RWPE1 (cell line): ENCODE results near the gene SMARCD1.

Experiments
- CTCF ChIA-PET: fragments of 350-600 bp; sonication (Branson Sonifier 250); formaldehyde crosslinking; extraction: SDS; loops from one replicate; lab custom pipeline; 2021; lab: Yijun Ruan, JAX
- POLR2A ChIA-PET: fragments of 400-600 bp; formaldehyde crosslinking; extraction: SDS; loops from one replicate; lab custom pipeline; 2020; ENCODE audit warnings: antibody characterized with exemption; ENCODE audit not compliant: low non-redundant PET; lab: Yijun Ruan, JAX
- DNase-seq: peaks from one replicate; pipeline ENCODE4 v3.0.0; 2012; ENCODE audit warnings: low spot score
- H3K27ac ChIP-seq: fragments of 450-650 bp; 2 replicates; pipeline ENCODE4 v1.5.1; 2017
- TF ChIP-seq, protein P1 (sequence below): fragments of 450-650 bp; conservative IDR thresholded peaks from 2 replicates; pipeline ENCODE4 v1.5.1; 2017; ENCODE audit warnings: low read depth, mild to moderate bottlenecking

Gene SMARCD1

DNA sequence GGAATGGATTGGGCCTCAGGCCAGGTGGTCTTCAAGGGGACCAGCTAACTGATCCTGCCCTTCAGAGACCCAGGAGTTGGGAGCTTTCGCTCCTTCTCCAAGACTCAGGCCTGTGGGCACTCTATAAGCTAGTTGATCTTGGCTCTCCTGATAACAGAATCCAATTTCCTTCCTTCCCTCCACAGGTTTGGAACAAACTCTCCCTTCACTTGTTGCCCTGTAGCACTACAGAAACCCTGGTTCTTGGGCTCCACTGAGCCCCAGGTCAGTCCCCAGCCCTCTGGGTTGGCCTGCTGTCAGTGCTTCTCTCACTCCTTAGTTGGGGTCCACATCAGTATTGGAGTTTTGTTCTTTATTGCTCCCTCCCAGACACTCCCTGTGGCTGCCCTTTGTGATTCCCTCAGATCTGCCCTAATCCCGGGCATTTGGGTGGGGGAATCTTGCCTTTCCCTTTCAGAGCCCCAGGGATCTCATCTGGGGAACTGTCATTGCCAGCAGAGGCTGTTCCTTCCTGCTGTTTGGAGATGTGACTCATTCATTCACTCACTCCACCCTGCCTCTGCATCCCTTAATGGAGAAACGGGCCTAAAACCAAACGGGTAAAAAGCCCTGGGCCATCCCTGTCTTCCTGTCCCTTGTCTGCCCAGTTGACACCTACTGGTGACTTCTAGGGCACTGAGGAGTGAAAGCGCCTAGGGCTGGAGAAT is 14.3 kb downstream of the SMARCD1 start:
- H3K27ac ChIP-seq, result peak overlapping the region; percentile 70
- TF ChIP-seq, protein P1, sequence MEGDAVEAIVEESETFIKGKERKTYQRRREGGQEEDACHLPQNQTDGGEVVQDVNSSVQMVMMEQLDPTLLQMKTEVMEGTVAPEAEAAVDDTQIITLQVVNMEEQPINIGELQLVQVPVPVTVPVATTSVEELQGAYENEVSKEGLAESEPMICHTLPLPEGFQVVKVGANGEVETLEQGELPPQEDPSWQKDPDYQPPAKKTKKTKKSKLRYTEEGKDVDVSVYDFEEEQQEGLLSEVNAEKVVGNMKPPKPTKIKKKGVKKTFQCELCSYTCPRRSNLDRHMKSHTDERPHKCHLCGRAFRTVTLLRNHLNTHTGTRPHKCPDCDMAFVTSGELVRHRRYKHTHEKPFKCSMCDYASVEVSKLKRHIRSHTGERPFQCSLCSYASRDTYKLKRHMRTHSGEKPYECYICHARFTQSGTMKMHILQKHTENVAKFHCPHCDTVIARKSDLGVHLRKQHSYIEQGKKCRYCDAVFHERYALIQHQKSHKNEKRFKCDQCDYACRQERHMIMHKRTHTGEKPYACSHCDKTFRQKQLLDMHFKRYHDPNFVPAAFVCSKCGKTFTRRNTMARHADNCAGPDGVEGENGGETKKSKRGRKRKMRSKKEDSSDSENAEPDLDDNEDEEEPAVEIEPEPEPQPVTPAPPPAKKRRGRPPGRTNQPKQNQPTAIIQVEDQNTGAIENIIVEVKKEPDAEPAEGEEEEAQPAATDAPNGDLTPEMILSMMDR, result no peak
- DNase-seq, result no peak
- CTCF ChIA-PET, result interaction anchor here (5.0 kb wide), 1 partner anchor 12 kb away, joined by 27 read pairs; the partner anchor contains the start of gene COX14
- POLR2A ChIA-PET, result no interaction called here

DNA sequence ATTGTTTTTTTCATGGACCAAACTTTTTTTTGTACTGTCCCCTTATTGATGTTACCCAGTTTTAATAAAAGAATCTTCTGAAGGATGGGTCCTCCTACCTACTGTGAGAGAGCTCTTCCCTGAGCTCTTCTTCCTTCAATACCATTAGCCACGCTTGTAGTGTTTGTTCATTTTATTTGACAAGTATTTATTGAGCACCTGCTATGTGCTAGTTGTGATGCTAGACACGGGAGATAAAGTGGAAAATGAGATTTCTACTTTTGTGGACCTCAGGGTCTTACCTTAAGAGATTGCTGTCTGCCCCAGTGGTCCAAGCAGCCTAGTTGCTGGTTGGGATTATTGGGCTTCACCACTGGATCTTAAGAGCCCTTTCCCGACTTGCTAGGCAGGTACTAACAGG is 15.4 kb downstream of the SMARCD1 start:
- CTCF ChIA-PET, result interaction anchor here (5.0 kb wide), 1 partner anchor 11 kb away, joined by 27 read pairs; the partner anchor contains the start of gene COX14
- H3K27ac ChIP-seq, result peak overlapping the region; percentile 37; the same call in 1 of the 2 replicates
- POLR2A ChIA-PET, result no interaction called here
- TF ChIP-seq, protein P1, result no peak
- DNase-seq, result no peak

DNA sequence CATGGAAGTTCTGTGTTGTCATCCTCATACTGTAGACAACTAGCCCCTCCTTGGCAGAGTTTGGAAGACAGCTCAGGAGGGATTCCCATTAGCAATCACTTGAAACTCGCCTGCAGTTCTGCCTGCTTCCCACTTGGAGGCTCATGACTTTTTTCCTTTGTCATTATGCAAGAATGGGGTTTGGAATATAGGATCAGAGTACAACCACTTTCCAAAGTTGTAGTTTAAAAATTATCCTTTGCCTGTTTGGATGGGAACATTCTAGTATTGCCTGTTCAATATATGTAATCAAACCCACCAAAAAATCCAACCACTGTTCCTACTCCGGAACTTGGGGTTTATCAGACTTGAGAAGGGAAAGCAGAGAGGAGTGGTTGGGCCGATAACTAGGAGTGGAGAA is 16.5 kb downstream of the SMARCD1 start:
- POLR2A ChIA-PET, result no interaction called here
- TF ChIP-seq, protein P1, result peak; percentile 47
- peak; percentile 36 for DNase-seq
- CTCF ChIA-PET, result interaction anchor here (0.7 to 5.0 kb wide), 3 partner anchors 9 to 184 kb away, joined by 3 to 27 read pairs (median 4); partner anchors contain the start of genes CERS5 and COX14
- peak overlapping the region; percentile 37; the same call in 1 of the 2 replicates for H3K27ac ChIP-seq

DNA sequence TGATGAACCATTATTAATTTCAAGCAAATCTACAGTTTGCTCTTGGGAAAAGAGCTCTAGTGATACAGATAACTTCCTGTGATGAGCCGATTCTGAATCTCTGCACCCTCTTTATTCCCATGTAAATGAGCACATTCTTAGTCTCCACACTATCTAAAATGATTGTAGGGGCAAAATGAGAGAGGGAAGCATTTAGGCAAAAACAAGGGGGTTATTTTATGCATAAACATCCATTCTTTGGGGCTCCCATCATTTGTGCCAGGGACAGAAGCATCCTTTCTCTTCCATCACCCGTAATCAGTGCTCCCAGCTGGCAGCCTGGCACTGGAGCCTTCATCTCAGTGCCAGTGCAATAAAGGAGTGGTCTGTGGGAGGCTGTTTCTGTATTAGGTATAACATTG is 17.0 kb downstream of the SMARCD1 start:
- ChIA-PET POLR2A (no interaction called here), CTCF (interaction anchor here (0.6 to 5.0 kb wide), 4 partner anchors 9 to 783 kb away, joined by 3 to 27 read pairs (median 4); partner anchors contain the start of genes CERS5 and COX14)
- TF ChIP-seq, protein P1, result no peak
- H3K27ac ChIP-seq, result no peak overlapping the region
- no peak for DNase-seq

DNA sequence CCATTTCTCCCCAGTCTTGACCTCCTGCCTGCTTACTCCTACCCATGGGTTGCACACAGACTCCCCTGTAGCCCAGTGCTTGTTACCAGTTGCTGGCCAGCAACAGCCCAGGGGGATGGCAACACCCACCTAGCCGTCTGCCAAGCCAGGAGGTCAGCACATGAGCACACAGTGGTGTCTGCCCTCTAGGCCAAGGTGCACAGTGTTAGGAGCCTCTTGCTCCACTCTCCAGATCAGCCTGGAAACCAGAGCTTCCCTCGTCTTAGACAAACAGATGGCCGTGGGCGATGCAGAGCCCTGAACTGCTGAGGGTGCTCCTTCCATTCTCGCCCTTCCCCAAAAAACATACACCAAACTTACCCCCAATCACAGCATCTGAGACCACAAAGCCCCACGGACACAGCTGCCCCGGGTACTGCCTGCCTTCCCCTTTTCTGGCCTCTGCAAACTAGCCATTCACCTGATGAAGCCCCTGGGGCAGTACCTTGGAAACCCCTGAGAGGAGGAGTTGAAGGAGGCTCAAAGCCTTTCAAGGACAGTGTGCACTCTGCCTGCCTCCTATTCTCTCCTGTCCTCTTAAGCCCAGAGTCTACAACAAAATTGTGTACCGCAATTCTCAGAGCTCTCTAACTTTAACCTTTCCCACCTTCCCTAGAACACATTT is 17.6 kb downstream of the SMARCD1 start:
- no peak for DNase-seq
- TF ChIP-seq, protein P1, result no peak
- ChIA-PET CTCF (interaction anchor here (0.6 to 5.0 kb wide), 4 partner anchors 8 to 784 kb away, joined by 3 to 27 read pairs (median 4); partner anchors contain the start of genes CERS5 and COX14), POLR2A (no interaction called here)
- H3K27ac ChIP-seq, result peak overlapping the region; percentile 15; the same call in 1 of the 2 replicates

DNA sequence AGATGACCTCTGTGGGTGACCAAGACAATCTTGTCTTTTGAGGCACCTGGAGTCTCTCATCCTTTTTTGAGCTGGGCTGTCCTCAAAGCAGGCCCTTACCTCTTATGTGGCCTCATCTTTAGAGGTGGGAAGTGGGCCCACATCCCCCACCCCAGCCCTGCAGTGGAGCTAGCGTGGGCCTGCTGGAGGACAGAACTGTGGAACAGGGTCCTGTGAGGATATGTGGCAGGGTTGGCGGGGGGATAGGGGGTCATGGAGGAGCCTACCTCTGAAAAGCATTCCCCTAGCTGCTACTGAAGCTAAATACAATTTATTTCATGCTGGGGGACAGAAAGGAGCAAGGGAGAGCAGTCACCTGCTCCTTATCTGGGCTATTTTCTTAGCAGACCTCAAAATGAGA is 18.2 kb downstream of the SMARCD1 start:
- POLR2A ChIA-PET, result interaction anchor here (0.6 kb wide), 1 partner anchor 10 kb away, joined by 8 read pairs; no protein-coding TSS in a partner anchor
- H3K27ac ChIP-seq, result peak overlapping the region; percentile 11; the same call in 1 of the 2 replicates
- DNase-seq, result no peak
- TF ChIP-seq, protein P1, result no peak
- CTCF ChIA-PET, result interaction anchor here (5.0 kb wide), 1 partner anchor 8 kb away, joined by 27 read pairs; the partner anchor contains the start of gene COX14
